HEK293 (cell line): ENCODE measurements around the gene CHCHD6.

Experiments used
- CTCF ChIA-PET: fragments of 350-600 bp; formaldehyde crosslinking; extraction: SDS; loops from one replicate; lab custom pipeline; 2021; ENCODE audit warnings: antibody characterized with exemption; lab: Yijun Ruan, JAX
- POLR2A ChIA-PET: fragments of 300-600 bp; formaldehyde crosslinking; extraction: SDS; loops from one replicate; lab custom pipeline; 2020; ENCODE audit warnings: antibody characterized with exemption, inconsistent platforms; lab: Yijun Ruan, JAX
- H3K27ac ChIP-seq: fragments of 200-500 bp; sonication (Bioruptor generic); 2 replicates; pipeline ENCODE4 v1.5.1; 2014; ENCODE audit warnings: low read depth, low read length, control low read depth, inconsistent platforms; ENCODE audit errors: extremely low read depth
- H3K36me3 ChIP-seq, 2 experiments: fragments of 200-500 bp in 1 of 2; sonication (Bioruptor generic) in 1 of 2; 1 replicate in 1 of 2; 2 replicates in 1 of 2; pipeline ENCODE4 v1.5.1; 2014 to 2017; ENCODE audit warnings: inconsistent platforms in 2 of 2, low read length in 2 of 2; ENCODE audit not compliant: control insufficient read depth in 2 of 2, insufficient read depth in 1 of 2
- H3K4me1 ChIP-seq: fragments of 200-500 bp; sonication (Bioruptor generic); 2 replicates; pipeline ENCODE4 v1.5.1; 2014; ENCODE audit warnings: mild to moderate bottlenecking, low read length, inconsistent platforms; ENCODE audit not compliant: control insufficient read depth, insufficient read depth
- H3K4me3 ChIP-seq: 2 replicates; pipeline ENCODE4 v1.5.1; 2011; ENCODE audit warnings: low read depth, mild to moderate bottlenecking, control low read depth, low read length, moderate library complexity
- H3K9me3 ChIP-seq: fragments of 200-500 bp; sonication (Bioruptor generic); 2 replicates; pipeline ENCODE4 v1.5.1; 2014; ENCODE audit warnings: low read depth, low read length, inconsistent platforms; ENCODE audit not compliant: control insufficient read depth, insufficient read depth
- AEBP2 ChIP-seq: fragments of 450-650 bp; formaldehyde crosslinking; IDR thresholded peaks from 2 replicates; pipeline ENCODE4 v1.5.1; 2016; ENCODE audit warnings: missing biosample characterization, missing genetic modification characterization, borderline replicate concordance
- CTCF ChIP-seq: fragments of 450-650 bp; formaldehyde crosslinking; IDR thresholded peaks from 2 replicates; pipeline ENCODE4 v1.5.1; 2016; ENCODE audit warnings: missing biosample characterization, missing genetic modification characterization
- GFI1B ChIP-seq: fragments of 450-650 bp; formaldehyde crosslinking; IDR thresholded peaks from 2 replicates; pipeline ENCODE4 v1.5.1; 2016; ENCODE audit warnings: missing biosample characterization, missing genetic modification characterization
- KLF10 ChIP-seq: fragments of 450-650 bp; IDR thresholded peaks from 2 replicates; pipeline ENCODE4 v1.5.1; 2018; ENCODE audit warnings: missing biosample characterization, mild to moderate bottlenecking, missing genetic modification characterization
- KLF17 ChIP-seq: fragments of 450-650 bp; formaldehyde crosslinking; IDR thresholded peaks from 2 replicates; pipeline ENCODE4 v1.5.1; 2016; ENCODE audit warnings: missing biosample characterization, missing genetic modification characterization
- KLF8 ChIP-seq: fragments of 450-650 bp; formaldehyde crosslinking; IDR thresholded peaks from 2 replicates; pipeline ENCODE4 v1.5.1; 2016; ENCODE audit warnings: missing biosample characterization, missing genetic modification characterization
- OVOL3 ChIP-seq: fragments of 450-650 bp; formaldehyde crosslinking; IDR thresholded peaks from 2 replicates; pipeline ENCODE4 v1.5.1; 2016; ENCODE audit warnings: missing biosample characterization, missing genetic modification characterization
- SALL2 ChIP-seq: fragments of 450-650 bp; formaldehyde crosslinking; IDR thresholded peaks from 2 replicates; pipeline ENCODE4 v1.5.0; 2017; ENCODE audit warnings: missing biosample characterization, mild to moderate bottlenecking, missing genetic modification characterization, borderline replicate concordance
- ZFP37 ChIP-seq: fragments of 450-650 bp; formaldehyde crosslinking; IDR thresholded peaks from 2 replicates; pipeline ENCODE4 v1.5.1; 2016; ENCODE audit warnings: missing biosample characterization, missing genetic modification characterization
- ZNF132 ChIP-seq: fragments of 450-650 bp; formaldehyde crosslinking; IDR thresholded peaks from 2 replicates; pipeline ENCODE4 v1.5.1; 2017; ENCODE audit warnings: missing biosample characterization, missing genetic modification characterization, borderline replicate concordance
- ZNF146 ChIP-seq: fragments of 450-650 bp; formaldehyde crosslinking; IDR thresholded peaks from 2 replicates; pipeline ENCODE4 v1.5.1; 2016; ENCODE audit warnings: missing biosample characterization, missing genetic modification characterization
- ZNF266 ChIP-seq: fragments of 450-650 bp; formaldehyde crosslinking; IDR thresholded peaks from 2 replicates; pipeline ENCODE4 v1.5.1; 2016; ENCODE audit warnings: missing biosample characterization, missing genetic modification characterization, low read depth
- ZNF433 ChIP-seq: fragments of 450-650 bp; formaldehyde crosslinking; IDR thresholded peaks from 2 replicates; pipeline ENCODE4 v1.5.1; 2016; ENCODE audit warnings: missing biosample characterization, missing genetic modification characterization, low read depth
- ZNF449 ChIP-seq: fragments of 450-650 bp; formaldehyde crosslinking; IDR thresholded peaks from 2 replicates; pipeline ENCODE4 v1.5.1; 2017; ENCODE audit warnings: missing biosample characterization, mild to moderate bottlenecking, missing genetic modification characterization, moderate library complexity
- ZNF776 ChIP-seq: fragments of 450-650 bp; formaldehyde crosslinking; IDR thresholded peaks from 2 replicates; pipeline ENCODE4 v1.5.0; 2017; ENCODE audit warnings: missing biosample characterization, missing genetic modification characterization, borderline replicate concordance
- ZNF785 ChIP-seq: fragments of 450-650 bp; formaldehyde crosslinking; IDR thresholded peaks from 2 replicates; pipeline ENCODE4 v1.5.1; 2016; ENCODE audit warnings: missing biosample characterization, missing genetic modification characterization
- ZNF791 ChIP-seq: fragments of 450-650 bp; formaldehyde crosslinking; IDR thresholded peaks from 2 replicates; pipeline ENCODE4 v1.5.1; 2016; ENCODE audit warnings: missing biosample characterization, missing genetic modification characterization
- ZSCAN5A ChIP-seq: fragments of 450-650 bp; formaldehyde crosslinking; IDR thresholded peaks from 2 replicates; pipeline ENCODE4 v1.5.1; 2016; ENCODE audit warnings: missing biosample characterization, missing genetic modification characterization
- TF ChIP-seq, protein P1 (sequence below): fragments of 450-650 bp; formaldehyde crosslinking; IDR thresholded peaks from 2 replicates; pipeline ENCODE4 v1.5.1; 2016; ENCODE audit warnings: missing biosample characterization, missing genetic modification characterization

The CHCHD6 gene

GRCh38 chr3:126956866-126957650 is 253.0 kb downstream of the CHCHD6 start:
- Histone ChIP-seq H3K36me3 (no peaks in the 10 kb centered on the region), H3K27ac (no peak overlapping the region), H3K4me3 (no peak overlapping the region), H3K4me1 (no peaks in the 10 kb centered on the region), H3K9me3 (no peaks in the 10 kb centered on the region)
- CTCF ChIA-PET: no interaction called here
- TF ChIP-seq CTCF (tag by site-specific recombination): no peak
- POLR2A ChIA-PET: no interaction called here

GRCh38 chr3:126957776-126958637 is 254.0 kb downstream of the CHCHD6 start:
- no peaks in the 10 kb centered on the region for H3K4me1 ChIP-seq
- no peak overlapping the region for H3K27ac ChIP-seq
- H3K36me3 ChIP-seq: no peaks in the 10 kb centered on the region
- ChIA-PET CTCF (no interaction called here), POLR2A (interaction anchor here (0.6 kb wide), 1 partner anchor 625 kb away, joined by 5 read pairs; no protein-coding TSS in a partner anchor)
- no peaks in the 10 kb centered on the region for H3K9me3 ChIP-seq
- H3K4me3 ChIP-seq: no peak overlapping the region
- TF ChIP-seq, protein P1, sequence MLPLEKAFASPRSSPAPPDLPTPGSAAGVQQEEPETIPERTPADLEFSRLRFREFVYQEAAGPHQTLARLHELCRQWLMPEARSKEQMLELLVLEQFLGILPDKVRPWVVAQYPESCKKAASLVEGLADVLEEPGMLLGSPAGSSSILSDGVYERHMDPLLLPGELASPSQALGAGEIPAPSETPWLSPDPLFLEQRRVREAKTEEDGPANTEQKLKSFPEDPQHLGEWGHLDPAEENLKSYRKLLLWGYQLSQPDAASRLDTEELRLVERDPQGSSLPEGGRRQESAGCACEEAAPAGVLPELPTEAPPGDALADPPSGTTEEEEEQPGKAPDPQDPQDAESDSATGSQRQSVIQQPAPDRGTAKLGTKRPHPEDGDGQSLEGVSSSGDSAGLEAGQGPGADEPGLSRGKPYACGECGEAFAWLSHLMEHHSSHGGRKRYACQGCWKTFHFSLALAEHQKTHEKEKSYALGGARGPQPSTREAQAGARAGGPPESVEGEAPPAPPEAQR (tag by site-specific recombination): no peak
- TF ChIP-seq ZNF776 (tag by site-specific recombination) (no peak), ZNF785 (no peak), ZNF449 (tag by site-specific recombination) (no peak), ZNF433 (tag by site-specific recombination) (no peak), ZNF791 (tag by site-specific recombination) (no peak), GFI1B (no peak), KLF17 (tag by site-specific recombination) (no peak), ZFP37 (no peak), KLF8 (tag by site-specific recombination) (no peak), OVOL3 (no peak), ZNF146 (no peak), AEBP2 (no peak), ZSCAN5A (tag by site-specific recombination) (no peak), ZNF266 (tag by site-specific recombination) (no peak), SALL2 (tag by site-specific recombination) (no peak), KLF10 (no peak), ZNF132 (tag by site-specific recombination) (no peak)
